ENCODE results near the gene DMKN.

Gene DMKN

GRCh38 chr19:35458731-35459391 lies 54.6 kb downstream of the DMKN start:
- DNase-seq, result no peak

GRCh38 chr19:35458192-35458591 lies 55.3 kb downstream of the DMKN start:
- no peak for DNase-seq

- DNase-seq, result no peak
Measured at GRCh38 chr19:35457173-35457572, 56.3 kb downstream of the DMKN start.

- no peak for DNase-seq
Measured at GRCh38 chr19:35455616-35456201, 57.7 kb downstream of the DMKN start.

- DNase-seq, result no peak
Measured at GRCh38 chr19:35454663-35455062, 58.8 kb downstream of the DMKN start.

- no peak for DNase-seq
Measured at GRCh38 chr19:35451338-35452096, 61.9 kb downstream of the DMKN start.

- DNase-seq, result no peak
Measured at GRCh38 chr19:35449359-35450043, 63.9 kb downstream of the DMKN start.

- no peak for DNase-seq
Measured at GRCh38 chr19:35447606-35448469, 65.6 kb downstream of the DMKN start, which contains the start of gene FFAR2. FFAR2 (plus strand) TSS chr19:35448257; CDS start chr19:35449715, 1,458 bp downstream.
